K562 (cell line): Measurements from ENCODE around the gene CLSTN1. TPM values are rescaled to one million over a fixed set of nuclear protein-coding genes. Genes with fewer than 3 reads are reported as not detected.

Source experiments
- MEF2D ChIP-seq: conservative IDR thresholded peaks from 2 replicates; pipeline ENCODE4 v1.6.1; 2016; ENCODE audit warnings: low read depth, missing genetic modification characterization, missing compliant biosample characterization
- SUPT5H ChIP-seq: fragments of 450-650 bp; IDR thresholded peaks from 2 replicates; pipeline ENCODE4 v1.6.1; 2016
- ZNF407 ChIP-seq: fragments of 450-650 bp; IDR thresholded peaks from 2 replicates; pipeline ENCODE4 v1.6.1; 2016; ENCODE audit warnings: low read depth
- polyA plus RNA-seq, 8 experiments: library from polyadenylated mRNA; depleted of rRNA in 4 of 8; stranded (reverse) in 5 of 8; unstranded in 3 of 8; fragments of >200 nt; fragmentation: Nextera tagmentation in 2 of 8; fragmentation: Illumina TruSeq in 1 of 8; extraction: Ambion mirVana in 2 of 8; extraction: Trizol in 1 of 8; gene quantifications; 2 replicates each; pipeline versions ENCODE4 v1.2.1 to v1.2.3, GENCODE V29; 2011 to 2014; ENCODE audit warnings: inconsistent platforms in 1 of 8, missing spikeins in 1 of 8
- total RNA-seq, 7 experiments: library from RNA; depleted of rRNA in 6 of 7; stranded (reverse); fragments of >200 nt in 6 of 7; fragmentation: Illumina TruSeq in 2 of 7; extraction: Trizol in 2 of 7; gene quantifications; 2 replicates each; pipeline versions ENCODE4 v1.2.1 to v1.2.3, GENCODE V29; 2011 to 2021; ENCODE audit warnings: low replicate concordance in 1 of 7

CLSTN1 gene
- total and polyA plus RNA-seq, 9 of the 15 experiments (the other 6 are each of a cell fraction or from before 2014, with no cell fraction given): 1.1 to 32.5 (median 13.3) TPM

- TF ChIP-seq ZNF407 (no peak), MEF2D (tag) (no peak), SUPT5H (no peak)
These were observed 94.2 kb downstream of the CLSTN1 start (continued) for GRCh38 chr1:9729523-9729922.
